Measurements from ENCODE around the gene AGBL1. TPM values are rescaled to one million over a fixed set of nuclear protein-coding genes. Genes with fewer than 3 reads are reported as not detected.

Gene AGBL1
- total RNA-seq, 1 experiment from 2014 or later = not detected

- Histone ChIP-seq H3K36me3 (ENCODE audit: control insufficient read depth, insufficient read depth, low read length) (no peaks in the 10 kb centered on the region), H3K27me3 (replicated peaks; ENCODE audit: control insufficient read depth, insufficient read depth, low read length) (no peaks in the 10 kb centered on the region), H3K9me3 (no peaks in the 10 kb centered on the region), H3K4me3 (ENCODE audit: low read depth, low read length) (no peak overlapping the region), H3K4me1 (no peaks in the 10 kb centered on the region)
- intact Hi-C loops (cut with micrococcal nuclease; ENCODE audit: unreplicated experiment) = no loop called here
- H3K4me1 Mint-ChIP-seq (ENCODE audit: low read depth, unreplicated experiment) = no peaks in the 10 kb centered on the region
- H3K27ac Mint-ChIP-seq (ENCODE audit: unreplicated experiment) = no peak overlapping the region
- no peak for TF ChIP-seq CTCF (IDR thresholded peaks at IDR 0.05; ENCODE audit: insufficient read depth in 1 of 2, low read depth in 1 of 2, low read length in 1 of 2, severe bottlenecking in 1 of 2, unreplicated experiment in 1 of 2)
- no peak overlapping the region for H3K4me3 Mint-ChIP-seq (ENCODE audit: unreplicated experiment)
- ChIA-PET POLR2A (no interaction called here), CTCF (no interaction called here)
- no peaks in the 10 kb centered on the region for H3K36me3 Mint-ChIP-seq (ENCODE audit: insufficient read depth, unreplicated experiment)
- no TSS peak for BruUV-seq (replicated peaks)
- H3K9me3 Mint-ChIP-seq (ENCODE audit: unreplicated experiment) = no peaks in the 10 kb centered on the region
- DNase-seq = no peak
- peaks cover 6% of the 10 kb centered on the region for H3K27me3 Mint-ChIP-seq (ENCODE audit: insufficient read depth, unreplicated experiment)
These were observed 257.4 kb downstream of the AGBL1 start for GRCh38 chr15:86337071-86337470.

- no peak overlapping the region for H3K4me3 ChIP-seq (ENCODE audit: low read depth, low read length)
These were observed 267.6 kb downstream of the AGBL1 start for GRCh38 chr15:86347245-86347644.

GRCh38 chr15:86349565-86349964 is 269.9 kb downstream of the AGBL1 start:
- H3K36me3 Mint-ChIP-seq (ENCODE audit: insufficient read depth, unreplicated experiment) = no peaks in the 10 kb centered on the region
- peaks cover 9% of the 10 kb centered on the region for H3K27me3 Mint-ChIP-seq (ENCODE audit: insufficient read depth, unreplicated experiment)
- no TSS peak for BruUV-seq (replicated peaks)
- H3K36me3 ChIP-seq (ENCODE audit: control insufficient read depth, insufficient read depth, low read length) = no peaks in the 10 kb centered on the region
- H3K9me3 Mint-ChIP-seq (ENCODE audit: unreplicated experiment) = no peaks in the 10 kb centered on the region
- H3K27ac Mint-ChIP-seq (ENCODE audit: unreplicated experiment) = no peak overlapping the region
- TF ChIP-seq CTCF (IDR thresholded peaks at IDR 0.05; ENCODE audit: insufficient read depth in 1 of 2, low read depth in 1 of 2, low read length in 1 of 2, severe bottlenecking in 1 of 2, unreplicated experiment in 1 of 2) = no peak
- no peak overlapping the region for H3K4me3 ChIP-seq (ENCODE audit: low read depth, low read length)
- H3K27me3 ChIP-seq (replicated peaks; ENCODE audit: control insufficient read depth, insufficient read depth, low read length) = no peaks in the 10 kb centered on the region
- no peaks in the 10 kb centered on the region for H3K9me3 ChIP-seq
- intact Hi-C loops (cut with micrococcal nuclease; ENCODE audit: unreplicated experiment) = no loop called here
- POLR2A ChIA-PET = no interaction called here
- DNase-seq = no peak
- H3K4me3 Mint-ChIP-seq (ENCODE audit: unreplicated experiment) = no peak overlapping the region
- no peaks in the 10 kb centered on the region for H3K4me1 Mint-ChIP-seq (ENCODE audit: low read depth, unreplicated experiment)
- CTCF ChIA-PET = no interaction called here
- H3K4me1 ChIP-seq = no peaks in the 10 kb centered on the region

More at GRCh38 chr15:86347245-86347644, 267.6 kb downstream of the AGBL1 start:
- no peaks in the 10 kb centered on the region for H3K9me3 ChIP-seq
- H3K36me3 ChIP-seq (ENCODE audit: control insufficient read depth, insufficient read depth, low read length) = no peaks in the 10 kb centered on the region
- no peaks in the 10 kb centered on the region for H3K4me1 ChIP-seq
- CTCF ChIA-PET = no interaction called here
- H3K9me3 Mint-ChIP-seq (ENCODE audit: unreplicated experiment) = no peaks in the 10 kb centered on the region
- no peaks in the 10 kb centered on the region for H3K36me3 Mint-ChIP-seq (ENCODE audit: insufficient read depth, unreplicated experiment)
- no peak overlapping the region for H3K4me3 Mint-ChIP-seq (ENCODE audit: unreplicated experiment)
- intact Hi-C loops (cut with micrococcal nuclease; ENCODE audit: unreplicated experiment) = no loop called here
- POLR2A ChIA-PET = no interaction called here
- no TSS peak for BruUV-seq (replicated peaks)
- peaks cover 9% of the 10 kb centered on the region for H3K27me3 Mint-ChIP-seq (ENCODE audit: insufficient read depth, unreplicated experiment)
- H3K27me3 ChIP-seq (replicated peaks; ENCODE audit: control insufficient read depth, insufficient read depth, low read length) = no peaks in the 10 kb centered on the region
- no peak for TF ChIP-seq CTCF (IDR thresholded peaks at IDR 0.05; ENCODE audit: insufficient read depth in 1 of 2, low read depth in 1 of 2, low read length in 1 of 2, severe bottlenecking in 1 of 2, unreplicated experiment in 1 of 2)
- no peak for DNase-seq
- no peaks in the 10 kb centered on the region for H3K4me1 Mint-ChIP-seq (ENCODE audit: low read depth, unreplicated experiment)
- no peak overlapping the region for H3K27ac Mint-ChIP-seq (ENCODE audit: unreplicated experiment)
